ENCODE measurements around the gene RSPH9.
"Not testable (repeated sequence)": the region's sequence is repeated elsewhere in the genome, so short reads cannot be mapped to it uniquely, and the experiment has no call there.

Gene RSPH9

GRCh38 chr6:43628393-43629103 lies 16.3 kb upstream of the RSPH9 start:
- 12 to 14% methylated on average over 25 of the region's 25 CpGs for WGBS, 2 experiments
- Histone ChIP-seq H3K9me3 (ENCODE audit: control insufficient read depth, low read length) (no peaks in the 10 kb centered on the region), H3K36me3 (ENCODE audit: control insufficient read depth, insufficient read depth, low read length) (peaks cover 28% of the 10 kb centered on the region), H3K4me1 (ENCODE audit: control insufficient read depth, insufficient read depth, low read length) (peaks cover 6% of the 10 kb centered on the region), H3K27ac (ENCODE audit: insufficient read depth, low read depth, low read length, poor library complexity, severe bottlenecking) (peak overlapping the region; percentile 69), H3K4me3 (ENCODE audit: insufficient read depth, low read depth, low read length) (peak overlapping the region; percentile 93), H3K27me3 (ENCODE audit: control insufficient read depth, insufficient read depth, low read length, poor library complexity, severe bottlenecking) (no peaks in the 10 kb centered on the region)

GRCh38 chr6:43629104-43629504 lies 15.7 kb upstream of the RSPH9 start, which contains the start of gene GTPBP2:
Gene GTPBP2, minus strand, starts transcription at chr6:43629264. Its CDS starts 102 bp downstream, at chr6:43629162.
- WGBS, 2 experiments: 0% methylated on average over 46 of the region's 46 CpGs
- H3K36me3 ChIP-seq (ENCODE audit: control insufficient read depth, insufficient read depth, low read length): peaks cover 22% of the 10 kb centered on the region
- no peaks in the 10 kb centered on the region for H3K27me3 ChIP-seq (ENCODE audit: control insufficient read depth, insufficient read depth, low read length, poor library complexity, severe bottlenecking)
- peaks cover 6% of the 10 kb centered on the region for H3K4me1 ChIP-seq (ENCODE audit: control insufficient read depth, insufficient read depth, low read length)
- H3K4me3 ChIP-seq (ENCODE audit: insufficient read depth, low read depth, low read length): peak within 1 kb of the TSS; percentile 93
- no peaks in the 10 kb centered on the region for H3K9me3 ChIP-seq (ENCODE audit: control insufficient read depth, low read length)
- H3K27ac ChIP-seq (ENCODE audit: insufficient read depth, low read depth, low read length, poor library complexity, severe bottlenecking): peak within 1 kb of the TSS; percentile 97

- Histone ChIP-seq H3K36me3 (ENCODE audit: control insufficient read depth, insufficient read depth, low read length) (peaks cover 16% of the 10 kb centered on the region), H3K27me3 (ENCODE audit: control insufficient read depth, insufficient read depth, low read length, poor library complexity, severe bottlenecking) (no peaks in the 10 kb centered on the region), H3K27ac (ENCODE audit: insufficient read depth, low read depth, low read length, poor library complexity, severe bottlenecking) (peak overlapping the region; percentile 97), H3K4me3 (ENCODE audit: insufficient read depth, low read depth, low read length) (peak overlapping the region; percentile 93), H3K9me3 (ENCODE audit: control insufficient read depth, low read length) (no peaks in the 10 kb centered on the region), H3K4me1 (ENCODE audit: control insufficient read depth, insufficient read depth, low read length) (peaks cover 6% of the 10 kb centered on the region)
- 0% methylated on average over 41 of the region's 41 CpGs for WGBS, 2 experiments
These were observed 15.1 kb upstream of the RSPH9 start for GRCh38 chr6:43629505-43630300.

GRCh38 chr6:43630980-43631619 lies 13.7 kb upstream of the RSPH9 start:
- 96 to 100% methylated on average over 1 of the region's 1 CpG for WGBS, 2 experiments
- Histone ChIP-seq H3K27ac (ENCODE audit: insufficient read depth, low read depth, low read length, poor library complexity, severe bottlenecking) (no peak overlapping the region), H3K27me3 (ENCODE audit: control insufficient read depth, insufficient read depth, low read length, poor library complexity, severe bottlenecking) (no peaks in the 10 kb centered on the region), H3K4me3 (ENCODE audit: insufficient read depth, low read depth, low read length) (no peak overlapping the region), H3K9me3 (ENCODE audit: control insufficient read depth, low read length) (no peaks in the 10 kb centered on the region), H3K36me3 (ENCODE audit: control insufficient read depth, insufficient read depth, low read length) (peaks cover 3% of the 10 kb centered on the region), H3K4me1 (ENCODE audit: control insufficient read depth, insufficient read depth, low read length) (peaks cover 6% of the 10 kb centered on the region)

GRCh38 chr6:43633002-43633401 lies 11.8 kb upstream of the RSPH9 start:
- WGBS, 2 experiments: 91 to 95% methylated on average over 7 of the region's 7 CpGs
- H3K4me1 ChIP-seq (ENCODE audit: control insufficient read depth, insufficient read depth, low read length); H3K27me3 ChIP-seq (ENCODE audit: control insufficient read depth, insufficient read depth, low read length, poor library complexity, severe bottlenecking); H3K9me3 ChIP-seq (ENCODE audit: control insufficient read depth, low read length); H3K27ac ChIP-seq (ENCODE audit: insufficient read depth, low read depth, low read length, poor library complexity, severe bottlenecking); H3K36me3 ChIP-seq (ENCODE audit: control insufficient read depth, insufficient read depth, low read length); H3K4me3 ChIP-seq (ENCODE audit: insufficient read depth, low read depth, low read length): not testable (repeated sequence)

- 93 to 95% methylated on average over 9 of the region's 9 CpGs for WGBS, 2 experiments
- peaks cover 6% of the 10 kb centered on the region for H3K4me1 ChIP-seq (ENCODE audit: control insufficient read depth, insufficient read depth, low read length)
- H3K27ac ChIP-seq (ENCODE audit: insufficient read depth, low read depth, low read length, poor library complexity, severe bottlenecking): no peak overlapping the region
- H3K27me3 ChIP-seq (ENCODE audit: control insufficient read depth, insufficient read depth, low read length, poor library complexity, severe bottlenecking): no peaks in the 10 kb centered on the region
- no peak overlapping the region for H3K4me3 ChIP-seq (ENCODE audit: insufficient read depth, low read depth, low read length)
- peaks cover 7% of the 10 kb centered on the region for H3K36me3 ChIP-seq (ENCODE audit: control insufficient read depth, insufficient read depth, low read length)
- H3K9me3 ChIP-seq (ENCODE audit: control insufficient read depth, low read length): no peaks in the 10 kb centered on the region
These were observed 10.0 kb upstream of the RSPH9 start for GRCh38 chr6:43634702-43635303.

GRCh38 chr6:43635387-43636307 lies 9.2 kb upstream of the RSPH9 start, which contains the start of gene MAD2L1BP:
Gene MAD2L1BP, plus strand, starts transcription at chr6:43635840. Its CDS starts 36 bp downstream, at chr6:43635876.
- Histone ChIP-seq H3K4me3 (ENCODE audit: insufficient read depth, low read depth, low read length) (peak within 1 kb of the TSS; percentile 87), H3K36me3 (ENCODE audit: control insufficient read depth, insufficient read depth, low read length) (peaks cover 16% of the 10 kb centered on the region), H3K27me3 (ENCODE audit: control insufficient read depth, insufficient read depth, low read length, poor library complexity, severe bottlenecking) (no peaks in the 10 kb centered on the region), H3K27ac (ENCODE audit: insufficient read depth, low read depth, low read length, poor library complexity, severe bottlenecking) (no peak within 1 kb of the TSS), H3K9me3 (ENCODE audit: control insufficient read depth, low read length) (no peaks in the 10 kb centered on the region), H3K4me1 (ENCODE audit: control insufficient read depth, insufficient read depth, low read length) (peaks cover 6% of the 10 kb centered on the region)
- 7% methylated on average over 48 of the region's 48 CpGs for WGBS, 2 experiments

GRCh38 chr6:43636308-43636659 lies 8.6 kb upstream of the RSPH9 start:
- H3K27me3 ChIP-seq (ENCODE audit: control insufficient read depth, insufficient read depth, low read length, poor library complexity, severe bottlenecking): no peaks in the 10 kb centered on the region
- H3K4me3 ChIP-seq (ENCODE audit: insufficient read depth, low read depth, low read length): peak overlapping the region; percentile 87
- no peak overlapping the region for H3K27ac ChIP-seq (ENCODE audit: insufficient read depth, low read depth, low read length, poor library complexity, severe bottlenecking)
- no peaks in the 10 kb centered on the region for H3K9me3 ChIP-seq (ENCODE audit: control insufficient read depth, low read length)
- 46 to 52% methylated on average over 7 of the region's 7 CpGs for WGBS, 2 experiments
- peaks cover 17% of the 10 kb centered on the region for H3K36me3 ChIP-seq (ENCODE audit: control insufficient read depth, insufficient read depth, low read length)
- peaks cover 6% of the 10 kb centered on the region for H3K4me1 ChIP-seq (ENCODE audit: control insufficient read depth, insufficient read depth, low read length)

GRCh38 chr6:43639984-43640800 lies 4.6 kb upstream of the RSPH9 start:
- 92 to 93% methylated on average over 21 of the region's 21 CpGs for WGBS, 2 experiments
- Histone ChIP-seq H3K36me3 (ENCODE audit: control insufficient read depth, insufficient read depth, low read length) (peaks cover 19% of the 10 kb centered on the region), H3K27ac (ENCODE audit: insufficient read depth, low read depth, low read length, poor library complexity, severe bottlenecking) (no peak overlapping the region)

More at GRCh38 chr6:43639984-43640800, 4.6 kb upstream of the RSPH9 start:
- no peaks in the 10 kb centered on the region for H3K27me3 ChIP-seq (ENCODE audit: control insufficient read depth, insufficient read depth, low read length, poor library complexity, severe bottlenecking)
- no peak overlapping the region for H3K4me3 ChIP-seq (ENCODE audit: insufficient read depth, low read depth, low read length)
- peaks cover 6% of the 10 kb centered on the region for H3K4me1 ChIP-seq (ENCODE audit: control insufficient read depth, insufficient read depth, low read length)
- H3K9me3 ChIP-seq (ENCODE audit: control insufficient read depth, low read length): no peaks in the 10 kb centered on the region

All from ectodermal cell (in vitro differentiated cells).